Muscle layer of duodenum (tissue), 2 donors: ENCODE measurements around the gene ULK2.
A peak's percentile ranks its signal among the peaks of the same experiment; 100 is the strongest.

ENCODE experiments used
- H3K27ac ChIP-seq: one replicate; pipeline ENCODE4 v1.7.0; 2013; ENCODE audit warnings: mild to moderate bottlenecking, low read length
- H3K27me3 ChIP-seq: one replicate; pipeline ENCODE4 v1.7.0; 2013; ENCODE audit warnings: low read depth, mild to moderate bottlenecking, control low read depth, low read length
- H3K36me3 ChIP-seq, 2 donors: one replicate each; pipeline ENCODE4 v1.7.0; 2013; ENCODE audit warnings: low read length in 2 of 2, control low read depth in 1 of 2, mild to moderate bottlenecking in 1 of 2; ENCODE audit not compliant: insufficient read depth in 2 of 2, control insufficient read depth in 1 of 2
- H3K4me1 ChIP-seq, 2 donors: one replicate each; pipeline ENCODE4 v1.7.0; 2013; ENCODE audit warnings: low read length in 2 of 2, mild to moderate bottlenecking in 2 of 2, control low read depth in 1 of 2, moderate library complexity in 1 of 2; ENCODE audit not compliant: insufficient read depth in 2 of 2, control insufficient read depth in 1 of 2
- H3K4me3 ChIP-seq, 2 donors: one replicate each; pipeline ENCODE4 v1.7.0; 2013; ENCODE audit warnings: low read length in 2 of 2, low read depth in 1 of 2, mild to moderate bottlenecking in 1 of 2
- H3K9me3 ChIP-seq, 2 donors: one replicate each; pipeline ENCODE4 v1.7.0; 2013; ENCODE audit warnings: low read length in 2 of 2, control low read depth in 1 of 2, mild to moderate bottlenecking in 1 of 2; ENCODE audit not compliant: control insufficient read depth in 1 of 2
- donor health status: healthy.

ULK2 gene

DNA sequence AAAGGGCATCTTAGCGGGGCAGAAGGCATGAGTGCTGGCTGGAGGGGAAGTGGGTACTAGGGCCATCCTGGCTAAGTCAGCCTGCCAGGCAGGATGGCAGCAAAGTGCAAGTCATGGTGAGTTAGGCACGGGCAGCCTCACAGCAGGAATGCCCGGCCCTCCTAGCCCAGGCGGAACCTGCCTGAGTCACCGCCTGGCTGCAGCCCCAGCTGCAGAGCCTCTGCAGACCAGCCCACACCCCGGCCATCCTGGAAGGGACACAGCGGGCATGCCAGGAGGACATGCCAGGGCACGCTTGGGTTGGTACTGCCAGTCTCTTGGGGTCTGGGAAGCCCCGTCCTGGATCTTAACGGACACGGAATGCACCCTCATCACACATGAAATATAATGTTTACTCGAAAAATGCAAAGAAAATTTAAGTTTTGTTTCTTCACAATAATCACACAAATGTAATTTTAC is 114.7 kb downstream of the ULK2 start:
- no peaks in the 10 kb centered on the region for H3K4me1 ChIP-seq
- H3K9me3 ChIP-seq = no peaks in the 10 kb centered on the region
- H3K27ac ChIP-seq = no peak overlapping the region
- H3K27me3 ChIP-seq = no peaks in the 10 kb centered on the region
- H3K36me3 ChIP-seq = no peaks in the 10 kb centered on the region
- no peak overlapping the region for H3K4me3 ChIP-seq

DNA sequence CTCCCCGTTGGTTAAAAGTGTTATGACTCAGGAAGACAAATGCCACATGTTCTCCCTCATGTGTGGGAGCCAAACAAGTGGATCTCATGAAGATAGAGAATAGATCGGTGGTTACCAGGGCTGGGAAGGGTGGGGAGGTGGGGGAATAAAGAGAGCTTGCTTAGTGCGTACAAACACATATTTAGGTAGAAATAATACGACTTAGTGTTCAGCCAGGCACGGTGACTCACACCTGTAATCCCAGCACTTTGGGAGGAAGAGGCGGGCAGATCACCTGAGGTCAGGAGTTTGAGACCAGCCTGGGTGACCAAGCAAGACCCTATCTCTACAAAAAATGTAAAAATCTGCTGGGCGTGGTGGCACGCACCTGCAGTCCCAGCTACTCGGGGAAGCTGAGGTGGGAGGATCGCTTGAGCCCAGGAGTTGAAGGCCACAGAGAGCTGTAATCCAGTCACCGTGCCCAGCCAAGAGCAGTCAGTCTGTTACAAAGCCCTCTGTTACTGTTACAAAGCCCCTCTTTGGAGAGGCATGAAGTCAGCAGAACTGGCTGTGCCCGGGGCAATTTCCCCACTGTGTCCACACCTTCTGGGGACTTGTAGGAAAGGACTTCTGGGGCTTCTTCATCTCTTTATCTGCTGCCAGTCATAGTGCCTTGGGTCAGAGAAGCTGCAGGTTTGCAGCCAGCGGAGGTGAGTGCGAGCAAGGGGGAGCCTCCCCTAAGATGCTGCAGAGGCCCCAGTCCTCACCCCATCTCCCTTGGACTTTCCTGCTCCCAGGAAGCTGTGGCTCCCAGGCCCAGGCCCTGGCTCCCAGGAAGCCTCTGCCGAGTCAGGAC is 115.3 kb downstream of the ULK2 start:
- Histone ChIP-seq H3K36me3 (no peaks in the 10 kb centered on the region), H3K27ac (no peak overlapping the region), H3K9me3 (no peaks in the 10 kb centered on the region), H3K4me3 (no peak overlapping the region), H3K27me3 (no peaks in the 10 kb centered on the region), H3K4me1 (no peaks in the 10 kb centered on the region)

DNA sequence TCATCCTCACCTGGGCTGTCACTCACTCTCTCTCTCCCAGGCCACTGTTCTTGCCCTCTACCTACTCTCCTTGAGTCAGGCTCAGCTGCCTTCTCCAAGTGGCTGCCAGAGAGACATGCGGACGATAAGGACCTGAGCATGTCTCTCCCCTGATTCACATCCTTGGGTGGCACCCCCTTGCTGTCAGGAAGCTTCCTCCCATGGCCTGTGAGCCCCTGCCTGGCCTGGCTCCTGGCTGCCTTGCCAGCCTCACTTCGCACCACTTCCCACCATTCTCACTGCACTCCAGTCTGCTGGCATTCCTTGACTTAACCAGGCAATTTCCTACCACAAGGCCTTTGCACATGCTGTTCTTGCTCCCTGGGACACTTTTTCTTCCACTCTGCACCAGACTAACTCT is 116.9 kb downstream of the ULK2 start:
- Histone ChIP-seq H3K4me3 (no peak overlapping the region), H3K27me3 (no peaks in the 10 kb centered on the region), H3K9me3 (no peaks in the 10 kb centered on the region), H3K27ac (no peak overlapping the region), H3K36me3 (no peaks in the 10 kb centered on the region), H3K4me1 (no peaks in the 10 kb centered on the region)

DNA sequence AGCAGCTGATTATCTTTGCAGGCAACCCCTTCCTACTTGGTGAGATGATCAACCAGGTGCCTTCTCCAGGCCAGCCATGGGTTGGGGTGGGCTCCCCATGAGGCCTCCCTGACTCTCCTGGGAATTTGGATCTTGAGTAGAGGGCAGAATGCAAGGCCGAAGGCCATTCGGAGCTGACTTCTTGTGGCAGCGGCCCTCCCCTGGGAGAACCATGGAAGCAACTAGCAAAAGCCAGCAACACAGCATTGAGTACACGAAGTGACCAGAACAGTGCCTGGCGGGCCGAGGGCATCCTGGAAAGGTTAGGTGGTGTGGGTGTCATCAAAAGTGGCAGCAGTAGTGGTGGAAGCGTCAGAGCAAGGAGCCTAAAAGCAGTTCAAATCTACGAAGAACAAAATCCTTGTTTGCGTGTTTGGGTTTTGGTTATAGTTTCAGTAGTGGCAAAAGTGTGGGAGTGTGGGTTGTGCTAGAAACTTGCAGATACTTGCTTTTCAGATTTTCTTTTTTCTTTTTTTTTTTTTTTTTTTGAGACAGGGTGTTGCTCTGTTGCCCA is 117.6 kb downstream of the ULK2 start:
- H3K27me3 ChIP-seq = no peaks in the 10 kb centered on the region
- no peak overlapping the region for H3K4me3 ChIP-seq
- peaks cover 3 to 4% of the 10 kb centered on the region in 2 donors for H3K4me1 ChIP-seq
- no peak overlapping the region for H3K27ac ChIP-seq
- H3K36me3 ChIP-seq = no peaks in the 10 kb centered on the region
- no peaks in the 10 kb centered on the region for H3K9me3 ChIP-seq

DNA sequence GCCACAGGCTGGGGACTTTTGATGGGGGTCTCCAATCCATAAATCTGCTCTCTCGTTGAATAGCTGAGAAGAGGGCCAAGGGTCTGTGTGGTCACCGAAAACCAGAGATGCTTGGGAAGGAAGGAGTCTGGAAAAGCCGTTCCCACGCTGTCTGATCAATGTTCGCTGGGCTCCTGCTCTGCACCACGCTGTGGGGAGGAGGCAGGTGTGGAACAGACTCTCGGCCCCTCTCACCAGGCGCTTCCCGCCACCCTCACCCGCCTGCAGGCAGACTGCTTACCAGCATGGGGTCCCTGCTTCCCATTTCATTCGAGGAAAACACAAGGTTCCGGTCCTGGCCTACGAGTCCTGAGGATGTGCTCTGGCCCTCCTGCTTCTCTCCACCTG is 118.9 kb downstream of the ULK2 start:
- peaks cover 4 to 5% of the 10 kb centered on the region in 2 donors for H3K4me1 ChIP-seq

DNA sequence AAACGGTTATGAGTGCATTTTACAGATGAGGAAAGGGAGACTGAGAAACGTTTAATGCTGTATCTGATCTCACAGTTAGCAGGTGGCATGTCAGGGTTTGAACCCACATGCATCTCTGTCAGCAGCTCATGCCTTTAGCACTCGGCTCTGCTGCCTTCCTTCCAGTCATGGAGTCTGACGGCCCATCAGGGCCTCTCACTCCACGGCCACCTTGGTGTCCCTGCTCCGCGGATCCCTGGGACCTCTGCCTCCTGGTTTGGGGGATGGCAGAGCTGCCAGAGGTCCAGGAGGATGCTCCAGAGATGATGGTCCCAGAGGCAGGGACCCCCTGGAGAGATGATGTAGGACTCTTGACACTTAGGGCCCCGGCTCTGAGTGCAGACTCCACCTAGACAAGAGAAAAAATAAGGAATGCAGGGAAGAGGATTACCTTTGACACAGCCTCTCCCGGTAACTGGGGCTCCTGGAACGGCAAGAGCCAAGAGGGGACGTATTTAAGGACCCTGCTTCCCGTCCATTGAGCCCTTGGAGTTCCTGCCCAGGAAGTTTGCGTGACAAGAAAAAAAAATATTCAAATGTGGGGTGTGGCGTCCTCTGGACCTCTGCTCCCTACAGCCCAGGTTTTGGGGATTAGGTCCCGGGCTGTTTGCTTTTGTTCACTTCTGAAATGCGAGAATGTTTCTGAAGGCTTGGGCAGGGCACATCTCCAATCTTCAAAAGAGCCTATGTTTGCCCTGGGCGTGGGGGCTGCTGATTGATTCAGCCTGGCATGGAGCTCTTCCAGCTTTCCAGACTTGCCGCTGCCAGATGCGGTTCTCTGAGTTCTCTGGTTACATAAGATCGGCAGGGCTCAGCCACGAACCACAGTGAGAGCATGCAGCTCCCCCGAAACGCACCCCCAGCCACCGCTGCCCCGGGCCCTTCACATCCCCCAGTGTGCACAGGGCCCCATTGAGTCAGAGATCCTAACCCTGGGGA is 119.6 kb downstream of the ULK2 start, which contains the start of gene ALDH3A1:
Gene ALDH3A1, minus strand, starts transcription at position 470 of the 978 bp plus-strand sequence. CDS start 3,169 bp downstream, outside the sequence.
- Histone ChIP-seq H3K9me3 (no peaks in the 10 kb centered on the region), H3K27me3 (no peaks in the 10 kb centered on the region), H3K4me1 (peaks cover 4 to 5% of the 10 kb centered on the region in 2 donors), H3K4me3 (no peak within 1 kb of the TSS), H3K36me3 (no peaks in the 10 kb centered on the region), H3K27ac (no peak within 1 kb of the TSS)

More for the DNA sequence above, 118.9 kb downstream of the ULK2 start:
- no peaks in the 10 kb centered on the region for H3K9me3 ChIP-seq
- H3K36me3 ChIP-seq = no peaks in the 10 kb centered on the region
- no peaks in the 10 kb centered on the region for H3K27me3 ChIP-seq
- no peak overlapping the region for H3K4me3 ChIP-seq
- H3K27ac ChIP-seq = no peak overlapping the region

DNA sequence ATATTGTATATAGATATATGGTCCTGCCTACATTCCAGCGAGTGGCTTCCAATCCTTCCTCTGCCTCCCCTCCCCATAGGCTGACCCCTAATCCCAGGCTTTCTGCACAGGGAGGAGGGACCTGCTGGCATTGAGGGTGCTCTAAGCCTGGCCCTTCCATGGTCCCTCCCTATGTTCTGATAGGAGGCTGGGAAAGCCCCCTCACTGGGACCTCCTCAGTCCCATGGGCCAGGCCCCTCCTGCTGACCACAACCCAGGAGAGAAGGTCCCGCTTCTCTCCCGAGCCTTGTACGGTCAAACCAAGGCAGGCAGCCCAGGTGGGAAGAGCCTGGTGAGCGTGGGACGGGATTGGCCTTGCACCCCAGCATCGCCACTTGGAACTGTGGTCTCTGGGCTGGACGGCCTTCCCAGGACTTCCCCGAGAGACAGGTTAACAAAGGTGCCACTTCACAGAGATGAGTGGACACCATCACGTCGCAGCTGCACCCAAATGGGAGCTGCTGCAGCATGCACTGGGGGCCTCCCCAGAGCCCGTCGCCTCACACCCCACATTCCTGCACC is 120.5 kb downstream of the ULK2 start:
- Histone ChIP-seq H3K4me1 (peaks cover 4 to 5% of the 10 kb centered on the region in 2 donors), H3K36me3 (no peaks in the 10 kb centered on the region), H3K27ac (no peak overlapping the region), H3K4me3 (no peak overlapping the region), H3K9me3 (no peaks in the 10 kb centered on the region), H3K27me3 (no peaks in the 10 kb centered on the region)

DNA sequence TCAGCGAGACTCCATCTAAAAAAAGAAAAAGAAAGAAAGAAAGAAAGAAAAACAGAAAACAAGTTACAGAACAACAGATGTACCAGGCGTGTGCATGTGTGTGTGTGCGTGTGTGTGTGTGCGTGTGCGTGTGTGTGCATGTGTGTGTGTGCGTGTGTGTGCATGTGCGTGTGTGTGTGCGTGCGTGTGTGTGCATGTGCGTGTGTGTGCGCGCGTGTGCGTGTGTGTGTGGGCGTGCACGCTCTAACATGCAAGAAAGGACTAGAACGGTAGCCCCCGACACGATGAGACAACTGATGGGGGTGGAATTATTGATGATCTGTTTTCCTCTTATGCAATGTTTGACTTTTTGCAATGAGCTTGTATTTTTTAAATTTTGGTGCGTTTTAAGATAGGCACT is 121.2 kb downstream of the ULK2 start:
- H3K27me3 ChIP-seq = no peaks in the 10 kb centered on the region
- H3K4me3 ChIP-seq = no peak overlapping the region
- no peaks in the 10 kb centered on the region for H3K9me3 ChIP-seq
- no peak overlapping the region for H3K27ac ChIP-seq
- H3K4me1 ChIP-seq = peaks cover 4 to 5% of the 10 kb centered on the region in 2 donors
- no peaks in the 10 kb centered on the region for H3K36me3 ChIP-seq

DNA sequence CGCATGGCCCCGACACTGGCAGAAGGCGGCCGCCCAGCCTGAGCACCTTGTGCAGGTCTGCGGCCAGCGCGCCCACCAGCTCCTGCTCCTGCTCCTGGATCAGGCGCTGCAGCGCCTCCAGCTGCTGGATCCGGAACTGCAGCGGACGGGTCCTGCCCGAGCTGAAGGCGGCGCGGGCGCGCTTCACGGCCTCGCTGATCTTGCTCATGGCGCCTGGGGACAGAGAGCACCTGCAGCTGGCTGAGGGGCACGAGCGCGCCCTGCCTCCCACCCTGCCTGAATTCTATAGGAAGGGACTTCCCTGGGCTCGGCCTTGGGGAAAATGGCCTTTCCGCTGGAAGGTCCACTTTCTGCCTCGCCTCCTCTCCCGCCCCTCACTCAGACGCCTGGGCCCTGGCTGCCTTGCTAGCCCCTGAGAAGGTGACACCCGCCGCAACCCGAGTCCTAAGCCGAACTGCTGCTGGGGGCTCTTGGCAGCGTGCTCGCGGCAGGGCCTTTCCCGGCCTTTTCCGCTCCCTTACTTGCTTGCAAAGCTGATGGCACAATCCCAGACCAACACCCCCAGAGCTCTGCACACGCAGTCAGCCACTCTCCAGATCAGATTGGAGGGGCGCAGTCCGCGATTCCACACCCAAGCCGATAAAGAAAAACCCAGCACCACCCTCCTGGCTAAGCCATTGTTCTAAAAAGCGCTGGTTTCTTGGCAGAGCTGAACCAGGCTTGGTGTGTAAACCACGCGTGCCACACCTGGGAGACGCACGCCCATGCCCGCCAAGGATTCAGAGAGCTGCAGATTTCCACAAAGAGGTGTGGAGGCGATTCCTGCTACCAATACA is 122.6 kb downstream of the ULK2 start:
- Histone ChIP-seq H3K4me1 (peaks cover 4 to 5% of the 10 kb centered on the region in 2 donors), H3K27me3 (no peaks in the 10 kb centered on the region), H3K27ac (no peak overlapping the region), H3K36me3 (no peaks in the 10 kb centered on the region), H3K9me3 (no peaks in the 10 kb centered on the region), H3K4me3 (peak overlapping the region; percentile 34 to 55)

DNA sequence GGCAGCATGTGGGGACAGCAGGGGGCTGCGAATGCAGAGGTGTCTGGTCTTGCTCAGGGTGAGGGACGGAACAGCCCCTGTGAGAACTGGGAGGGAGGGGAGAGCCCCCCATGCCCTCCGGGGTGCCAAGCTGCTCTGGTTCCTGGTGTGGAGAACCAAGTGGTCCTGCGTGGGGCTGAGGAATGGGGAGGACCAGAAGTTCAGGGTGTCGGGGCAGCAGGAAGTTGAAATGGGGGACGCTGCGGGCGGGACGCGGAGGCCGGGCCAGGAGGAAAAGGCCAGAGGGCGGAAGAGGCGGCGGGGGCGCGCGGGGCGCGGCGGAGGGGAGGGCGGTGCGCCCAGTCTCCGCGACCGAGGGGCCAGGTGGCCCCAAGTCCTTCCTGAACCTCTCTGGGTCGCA is 123.2 kb downstream of the ULK2 start:
- Histone ChIP-seq H3K4me3 (peak overlapping the region in 1 of 2 donors; percentile 55), H3K9me3 (no peaks in the 10 kb centered on the region), H3K27ac (no peak overlapping the region), H3K4me1 (peaks cover 4 to 5% of the 10 kb centered on the region in 2 donors), H3K36me3 (no peaks in the 10 kb centered on the region), H3K27me3 (no peaks in the 10 kb centered on the region)
